GM10266 (cell line): Measurements from ENCODE around the gene CACNA1I.

ENCODE experiments used
- DNase-seq: peaks from one replicate; pipeline ENCODE4 v3.0.0; 2012; ENCODE audit errors: extremely low spot score
- CTCF ChIP-seq: IDR thresholded peaks from 2 replicates; pipeline ENCODE4 v1.5.1; 2012; ENCODE audit warnings: mild to moderate bottlenecking, low read depth; ENCODE audit not compliant: control insufficient read depth, insufficient read depth; ENCODE audit errors: missing control alignments

CACNA1I gene

GRCh38 chr22:39683639-39684038 is 113.1 kb downstream of the CACNA1I start:
- no peak for DNase-seq
- TF ChIP-seq CTCF = no peak

- no peak for TF ChIP-seq CTCF
Measured at GRCh38 chr22:39684702-39685281, 114.2 kb downstream of the CACNA1I start.

DNA sequence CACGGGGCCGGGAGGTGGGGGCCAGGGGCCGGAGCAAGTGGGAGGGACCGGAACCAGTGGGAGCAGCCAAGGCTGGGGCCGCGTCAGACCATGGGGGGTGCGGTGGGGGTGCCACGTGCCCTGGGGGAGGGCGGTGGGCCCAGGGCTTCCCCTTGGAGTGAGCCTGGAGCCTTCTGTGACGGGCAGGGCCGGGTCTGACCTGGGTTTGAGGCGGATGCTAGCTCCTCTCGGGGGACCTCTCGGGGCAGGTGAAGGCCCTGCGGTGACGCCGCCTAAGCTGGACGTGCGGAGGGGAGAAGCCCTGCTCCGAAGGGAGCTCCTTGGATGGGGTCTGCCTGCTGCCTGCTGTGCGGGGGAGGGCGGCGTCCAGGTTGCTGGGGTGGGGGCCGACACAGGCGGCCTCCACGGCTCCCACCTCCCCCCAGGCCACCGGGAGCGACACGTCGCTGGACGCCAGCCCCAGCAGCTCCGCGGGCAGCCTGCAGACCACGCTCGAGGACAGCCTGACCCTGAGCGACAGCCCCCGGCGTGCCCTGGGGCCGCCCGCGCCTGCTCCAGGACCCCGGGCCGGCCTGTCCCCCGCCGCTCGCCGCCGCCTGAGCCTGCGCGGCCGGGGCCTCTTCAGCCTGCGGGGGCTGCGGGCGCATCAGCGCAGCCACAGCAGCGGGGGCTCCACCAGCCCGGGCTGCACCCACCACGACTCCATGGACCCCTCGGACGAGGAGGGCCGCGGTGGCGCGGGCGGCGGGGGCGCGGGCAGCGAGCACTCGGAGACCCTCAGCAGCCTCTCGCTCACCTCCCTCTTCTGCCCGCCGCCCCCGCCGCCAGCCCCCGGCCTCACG is 115.0 kb downstream of the CACNA1I start:
- no peak for DNase-seq
- no peak for TF ChIP-seq CTCF

More at GRCh38 chr22:39684702-39685281, 114.2 kb downstream of the CACNA1I start:
- DNase-seq = no peak

GRCh38 chr22:39686178-39686620 is 115.6 kb downstream of the CACNA1I start:
- no peak for DNase-seq
- no peak for TF ChIP-seq CTCF

DNA sequence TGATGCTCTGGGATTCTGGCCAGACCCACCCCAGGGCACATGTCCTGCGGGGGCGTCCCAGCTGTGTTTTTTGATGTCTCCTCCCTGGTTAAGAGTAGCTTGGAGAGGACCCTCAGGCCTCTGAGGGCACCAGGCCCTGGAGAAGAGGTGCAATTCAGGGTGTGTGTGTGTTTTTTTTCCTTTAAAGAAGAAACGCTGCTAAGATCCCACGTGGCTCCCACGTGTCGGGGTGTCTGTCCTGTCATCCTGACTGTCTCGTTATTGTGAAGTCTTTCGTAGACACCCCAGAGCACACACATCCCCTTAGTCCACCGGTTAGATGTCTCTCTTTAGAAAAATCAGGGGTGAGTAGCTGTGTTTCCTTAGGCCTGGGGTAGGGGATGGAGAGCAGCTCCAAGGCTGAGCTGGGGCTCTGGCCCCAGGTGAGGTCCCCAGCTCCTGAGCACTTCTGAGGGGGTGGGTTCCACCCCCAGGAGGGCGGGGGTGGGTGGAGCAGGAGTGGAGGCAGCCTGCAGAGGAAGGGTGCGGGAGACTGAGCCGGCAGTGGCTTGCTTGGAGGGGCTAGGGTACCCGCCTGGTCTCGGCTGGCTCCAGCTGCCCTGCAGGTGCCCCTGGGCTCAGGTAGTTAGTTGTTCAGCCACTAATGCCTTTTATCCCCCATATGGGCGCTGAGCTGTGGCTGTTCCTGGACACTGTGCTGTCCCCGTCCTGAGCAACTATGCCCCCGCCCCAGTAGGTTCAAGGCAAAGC is 116.4 kb downstream of the CACNA1I start:
- no peak for TF ChIP-seq CTCF
- no peak for DNase-seq

DNA sequence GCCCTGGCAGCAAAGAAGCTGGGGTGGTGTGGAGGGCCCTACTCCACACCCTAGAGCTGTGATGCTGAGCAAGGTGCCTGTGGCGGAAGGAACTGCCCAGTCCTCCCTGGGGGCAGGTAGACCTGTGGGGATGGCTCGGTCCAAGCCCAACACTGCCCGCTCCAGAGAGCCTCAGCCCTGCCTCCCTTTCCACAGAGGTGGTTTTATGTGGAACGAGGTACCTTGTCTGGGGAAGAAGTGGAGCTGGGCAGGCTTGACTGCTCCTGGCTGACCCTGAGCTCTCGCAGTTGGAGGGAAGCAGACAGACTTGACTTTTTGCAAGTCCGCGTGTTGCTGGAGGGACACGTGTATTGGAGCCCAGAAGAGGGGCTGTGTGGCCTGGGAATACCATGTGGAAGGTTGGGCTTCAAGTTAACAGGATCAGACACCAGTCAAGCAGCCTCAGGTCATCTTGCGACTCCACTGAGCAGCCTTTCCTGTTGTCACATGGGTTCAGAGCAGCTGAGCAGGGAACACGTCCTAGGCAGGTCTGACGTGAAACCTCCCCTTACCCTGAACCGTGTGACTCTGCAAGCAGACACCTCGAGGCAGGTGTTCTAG is 117.7 kb downstream of the CACNA1I start:
- TF ChIP-seq CTCF = no peak
- no peak for DNase-seq
